ENCODE data around the gene TBPL2. TPM values are rescaled to one million over a fixed set of nuclear protein-coding genes. Genes with fewer than 3 reads are reported as not detected.

TBPL2 gene
- total and polyA plus RNA-seq, 4 donors: not detected

- no peak for ATAC-seq (ENCODE audit: insufficient read depth, low FRiP score)
- no peaks in the 10 kb centered on the region for H3K4me1 ChIP-seq (ENCODE audit: control insufficient read depth in 5 of 5, insufficient read depth in 5 of 5, low read length in 5 of 5)
- H3K9ac ChIP-seq (ENCODE audit: insufficient read depth in 1 of 2, low read length in 2 of 2): no peak overlapping the region
- H3K9me3 ChIP-seq (ENCODE audit: control insufficient read depth in 4 of 4, insufficient read depth in 3 of 4, low read length in 3 of 4): peaks cover 0 to 9% (median 0%) of the 10 kb centered on the region in 4 donors
- no peak for DNase-seq
- no peak overlapping the region for H3K4me3 ChIP-seq
- TF ChIP-seq, protein P1, sequence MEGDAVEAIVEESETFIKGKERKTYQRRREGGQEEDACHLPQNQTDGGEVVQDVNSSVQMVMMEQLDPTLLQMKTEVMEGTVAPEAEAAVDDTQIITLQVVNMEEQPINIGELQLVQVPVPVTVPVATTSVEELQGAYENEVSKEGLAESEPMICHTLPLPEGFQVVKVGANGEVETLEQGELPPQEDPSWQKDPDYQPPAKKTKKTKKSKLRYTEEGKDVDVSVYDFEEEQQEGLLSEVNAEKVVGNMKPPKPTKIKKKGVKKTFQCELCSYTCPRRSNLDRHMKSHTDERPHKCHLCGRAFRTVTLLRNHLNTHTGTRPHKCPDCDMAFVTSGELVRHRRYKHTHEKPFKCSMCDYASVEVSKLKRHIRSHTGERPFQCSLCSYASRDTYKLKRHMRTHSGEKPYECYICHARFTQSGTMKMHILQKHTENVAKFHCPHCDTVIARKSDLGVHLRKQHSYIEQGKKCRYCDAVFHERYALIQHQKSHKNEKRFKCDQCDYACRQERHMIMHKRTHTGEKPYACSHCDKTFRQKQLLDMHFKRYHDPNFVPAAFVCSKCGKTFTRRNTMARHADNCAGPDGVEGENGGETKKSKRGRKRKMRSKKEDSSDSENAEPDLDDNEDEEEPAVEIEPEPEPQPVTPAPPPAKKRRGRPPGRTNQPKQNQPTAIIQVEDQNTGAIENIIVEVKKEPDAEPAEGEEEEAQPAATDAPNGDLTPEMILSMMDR (IDR thresholded peaks at IDR 0.05; ENCODE audit: control extremely low read depth, extremely low read depth): no peak
- H3K27me3 ChIP-seq (ENCODE audit: control insufficient read depth in 3 of 3, insufficient read depth in 3 of 3, low read length in 2 of 3): no peaks in the 10 kb centered on the region
- no peaks in the 10 kb centered on the region for H3K36me3 ChIP-seq (ENCODE audit: control insufficient read depth in 4 of 4, insufficient read depth in 4 of 4, low read length in 4 of 4)
- H3K27ac ChIP-seq (ENCODE audit: low read depth in 1 of 2, low read length in 1 of 2): no peak overlapping the region
- WGBS, 2 donors: 93 to 95% methylated on average over 1 of the region's 1 CpG
Observed at GRCh38 chr14:55470025-55470424, 29.6 kb upstream of the TBPL2 start.

DNA sequence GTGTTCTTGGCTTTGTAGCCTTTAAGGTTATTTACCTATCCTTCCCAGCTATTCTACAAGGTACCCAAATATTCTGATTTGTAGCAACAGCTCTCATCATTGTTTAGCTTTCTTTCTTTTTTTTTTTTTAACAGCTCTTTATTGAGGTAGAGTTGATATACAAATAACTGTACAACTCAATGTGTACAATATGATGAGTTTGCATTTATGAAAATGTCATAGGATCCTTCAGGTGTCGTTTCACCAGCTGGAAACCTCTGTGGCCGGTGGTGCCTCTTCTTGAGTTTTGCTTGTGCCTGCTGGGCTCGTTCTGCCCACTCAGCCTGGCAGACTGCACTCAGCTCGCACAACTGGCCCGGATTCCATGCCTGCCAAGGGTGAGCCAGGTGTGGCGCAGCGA lies 26.9 kb upstream of the TBPL2 start:
- WGBS, 2 donors: 79 to 96% methylated on average over 7 of the region's 7 CpGs
- H3K4me3 ChIP-seq: no peak overlapping the region
- H3K27ac ChIP-seq (ENCODE audit: low read depth in 1 of 2, low read length in 1 of 2): no peak overlapping the region
- no peak overlapping the region for H3K9ac ChIP-seq (ENCODE audit: insufficient read depth in 1 of 2, low read length in 2 of 2)
- TF ChIP-seq, protein P1 (IDR thresholded peaks at IDR 0.05; ENCODE audit: control extremely low read depth, extremely low read depth): no peak
- ATAC-seq (ENCODE audit: insufficient read depth, low FRiP score) (no peak), DNase-seq (no peak)
- H3K36me3 ChIP-seq (ENCODE audit: control insufficient read depth in 4 of 4, insufficient read depth in 4 of 4, low read length in 4 of 4): no peaks in the 10 kb centered on the region
- no peaks in the 10 kb centered on the region for H3K4me1 ChIP-seq (ENCODE audit: control insufficient read depth in 5 of 5, insufficient read depth in 5 of 5, low read length in 5 of 5)
- no peaks in the 10 kb centered on the region for H3K27me3 ChIP-seq (ENCODE audit: control insufficient read depth in 3 of 3, insufficient read depth in 3 of 3, low read length in 2 of 3)
- H3K9me3 ChIP-seq (ENCODE audit: control insufficient read depth in 4 of 4, insufficient read depth in 3 of 4, low read length in 3 of 4): peaks cover 0 to 9% (median 0%) of the 10 kb centered on the region in 4 donors

DNA sequence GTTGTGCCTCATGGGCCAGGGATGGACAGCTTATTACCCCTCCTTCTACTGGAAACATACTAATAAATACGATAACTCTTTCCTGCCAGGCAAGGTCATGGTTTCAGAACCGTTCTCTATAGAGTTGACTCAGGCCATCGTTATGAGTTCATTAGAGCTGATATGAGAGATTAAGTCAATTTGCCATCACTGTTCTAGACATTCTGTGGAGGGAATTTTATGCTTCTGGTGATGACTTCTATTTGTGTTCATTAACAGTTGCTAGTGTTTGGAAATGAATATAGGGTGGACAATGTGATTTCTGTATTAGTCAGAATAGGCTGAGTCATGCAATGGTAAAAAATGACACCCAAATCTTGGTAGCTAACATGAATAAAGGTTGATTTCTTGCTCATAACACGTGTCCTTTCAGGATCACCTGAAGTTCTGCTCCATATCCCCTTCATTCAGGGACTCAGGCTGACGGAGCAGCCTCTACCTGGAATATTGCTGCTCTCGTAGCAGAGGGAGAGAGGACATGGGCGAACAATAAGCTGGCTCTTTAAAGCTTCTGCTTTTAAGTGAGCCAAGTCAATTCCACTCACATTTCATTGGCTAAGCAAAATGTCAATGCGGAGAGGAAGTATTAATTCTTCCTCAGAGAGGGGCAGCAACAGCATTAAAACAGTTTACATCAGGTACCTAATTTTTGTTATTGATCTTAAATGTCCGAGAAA lies 18.5 kb upstream of the TBPL2 start:
- Histone ChIP-seq H3K4me3 (no peak overlapping the region), H3K27ac (ENCODE audit: low read depth in 1 of 2, low read length in 1 of 2) (no peak overlapping the region), H3K27me3 (ENCODE audit: control insufficient read depth in 3 of 3, insufficient read depth in 3 of 3, low read length in 2 of 3) (no peaks in the 10 kb centered on the region), H3K9me3 (ENCODE audit: control insufficient read depth in 4 of 4, insufficient read depth in 3 of 4, low read length in 3 of 4) (peaks cover 0 to 2% (median 0%) of the 10 kb centered on the region in 4 donors), H3K9ac (ENCODE audit: insufficient read depth in 1 of 2, low read length in 2 of 2) (no peak overlapping the region), H3K4me1 (ENCODE audit: control insufficient read depth in 5 of 5, insufficient read depth in 5 of 5, low read length in 5 of 5) (peaks cover 0 to 8% (median 6%) of the 10 kb centered on the region in 5 donors), H3K36me3 (ENCODE audit: control insufficient read depth in 4 of 4, insufficient read depth in 4 of 4, low read length in 4 of 4) (no peaks in the 10 kb centered on the region)
- ATAC-seq (ENCODE audit: insufficient read depth, low FRiP score) (no peak), DNase-seq (no peak)
- TF ChIP-seq, protein P1 (IDR thresholded peaks at IDR 0.05; ENCODE audit: control extremely low read depth, extremely low read depth): no peak
- WGBS, 2 donors: 66 to 67% methylated on average over 9 of the region's 9 CpGs
